Kidney glomerular epithelial cell (primary cell): Measurements from ENCODE around the gene MSANTD1.

Experiments
- DNase-seq: peaks from one replicate; lab custom pipeline; 2025; lab: John Stamatoyannopoulos, UW

Gene MSANTD1

DNA sequence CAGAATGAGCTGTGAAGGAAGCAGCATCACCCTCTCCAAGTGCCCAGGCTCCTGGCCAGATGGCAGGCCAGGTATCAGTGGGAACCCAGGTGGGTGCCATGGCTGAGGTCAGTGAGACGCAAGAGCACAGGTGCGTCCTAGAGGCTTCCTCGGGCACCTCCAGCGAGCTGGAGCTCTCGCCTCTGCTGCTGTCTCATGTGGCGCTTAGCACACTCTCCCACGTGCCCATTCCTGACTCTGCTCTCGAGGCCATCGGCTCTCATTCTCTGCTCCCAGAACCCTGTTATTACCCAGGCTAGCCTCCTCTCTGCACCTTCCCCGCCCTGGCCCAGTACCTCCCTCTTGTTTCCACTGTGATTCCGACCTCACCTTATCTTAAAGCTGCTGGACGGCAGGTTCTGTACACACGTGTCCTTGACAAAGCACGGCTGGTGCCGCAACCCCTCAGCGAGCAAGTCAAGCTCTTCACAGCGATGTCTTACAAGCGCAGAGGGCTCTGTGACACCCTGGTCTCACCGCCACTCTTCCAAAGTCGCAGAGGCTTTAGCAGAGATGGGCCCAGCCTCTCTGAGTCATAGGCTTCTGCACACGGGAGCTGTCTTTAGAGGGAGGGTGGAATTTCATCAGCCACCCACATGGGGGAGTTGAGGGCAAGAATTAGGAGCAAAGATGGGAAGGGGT lies 15.4 kb upstream of the MSANTD1 start:
- no peak for DNase-seq

- DNase-seq = no peak
These were observed 14.6 kb upstream of the MSANTD1 start for GRCh38 chr4:3234171-3235029.

GRCh38 chr4:3235030-3235345 lies 14.0 kb upstream of the MSANTD1 start:
- no peak for DNase-seq

GRCh38 chr4:3235581-3235980 lies 13.4 kb upstream of the MSANTD1 start:
- DNase-seq = no peak

DNA sequence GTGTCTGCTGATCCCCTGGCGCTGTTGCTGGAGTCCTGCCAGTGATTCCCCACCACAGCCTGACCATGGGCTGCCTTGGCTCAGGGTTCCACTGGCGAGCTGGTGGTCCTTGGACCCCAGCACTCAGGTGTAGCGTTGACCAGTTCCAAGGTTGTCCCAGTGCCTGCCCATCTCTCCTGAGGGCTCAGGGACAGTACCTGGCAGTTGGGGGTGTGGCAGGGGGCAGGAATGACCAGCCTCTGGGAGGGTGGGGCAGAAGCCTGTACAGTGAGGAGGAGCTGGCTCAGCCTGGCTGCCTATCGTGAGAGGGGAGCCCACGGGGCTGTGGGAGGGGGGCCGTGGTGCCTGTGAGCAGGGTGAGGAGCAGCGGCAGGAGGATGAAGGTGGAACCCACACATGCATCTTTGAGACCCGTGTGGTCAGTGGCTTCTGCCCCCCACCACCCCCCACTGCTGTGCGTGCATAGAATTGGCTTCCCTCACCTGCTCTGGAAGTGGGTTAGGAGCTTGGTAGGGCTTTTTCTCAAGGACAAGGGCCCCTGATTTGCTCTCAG lies 12.6 kb upstream of the MSANTD1 start:
- no peak for DNase-seq

- no peak for DNase-seq
These were observed 11.7 kb upstream of the MSANTD1 start for GRCh38 chr4:3237266-3237665.

DNA sequence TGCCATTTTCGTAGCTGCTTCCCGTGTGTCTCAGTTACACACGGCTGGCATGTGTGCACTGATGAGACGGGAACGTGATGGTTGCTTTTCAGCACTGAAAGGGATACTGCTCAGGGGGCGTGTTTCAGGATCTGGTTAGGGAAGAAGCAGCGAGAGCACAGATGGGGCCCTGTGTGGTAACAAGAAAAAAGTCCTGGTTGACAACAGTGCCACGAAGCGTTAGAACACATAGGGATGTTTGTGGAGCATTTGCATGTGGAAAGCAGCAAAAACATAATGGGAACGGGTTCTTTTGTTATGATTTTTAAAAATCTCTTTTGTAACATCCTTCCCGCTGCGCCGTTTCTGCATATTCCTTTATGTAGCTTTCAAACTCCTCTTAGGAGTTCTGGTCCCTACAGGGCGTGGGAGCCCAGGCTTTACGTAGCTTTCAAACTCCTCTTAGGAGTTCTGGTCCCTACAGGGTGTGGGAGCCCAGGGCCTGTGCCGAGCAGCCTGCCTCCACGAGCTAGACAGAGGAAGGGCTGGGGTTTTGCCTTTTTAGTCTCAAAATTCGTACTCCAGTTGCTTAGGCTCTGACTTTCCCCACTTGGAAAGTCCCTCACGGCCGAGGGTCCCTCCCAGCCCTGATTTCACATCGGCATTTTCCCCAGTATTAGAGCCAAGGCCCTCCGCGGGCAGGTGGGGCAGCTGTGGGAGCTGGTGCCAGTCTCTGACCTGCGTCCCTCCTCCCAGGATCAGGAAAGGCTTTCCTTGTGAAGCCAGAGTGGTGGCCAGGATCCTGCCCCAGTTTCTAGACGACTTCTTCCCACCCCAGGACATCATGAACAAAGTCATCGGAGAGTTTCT lies 11.0 kb upstream of the MSANTD1 start:
- DNase-seq = no peak

GRCh38 chr4:3238721-3239120 lies 10.2 kb upstream of the MSANTD1 start:
- no peak for DNase-seq

DNA sequence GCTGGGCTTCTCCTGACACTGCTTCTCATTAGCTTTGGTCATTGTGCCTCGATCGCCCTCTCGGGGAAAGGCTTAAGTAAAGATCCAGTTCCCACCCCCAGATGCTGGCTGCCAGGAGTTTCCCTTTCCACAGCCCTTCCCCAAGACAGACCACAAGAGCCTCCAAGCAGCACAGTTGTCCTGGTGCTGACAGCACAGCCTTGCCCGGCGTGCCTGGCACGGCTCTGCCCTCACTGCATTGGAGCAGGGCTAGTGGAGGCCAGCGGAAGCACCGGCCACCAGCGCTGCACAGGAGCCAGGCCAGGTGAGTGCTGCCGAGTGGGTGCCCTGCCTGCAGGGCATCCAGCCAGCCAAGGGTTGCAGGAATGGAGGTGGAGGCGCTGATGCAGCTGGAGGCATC lies 9.7 kb upstream of the MSANTD1 start:
- DNase-seq = no peak

- DNase-seq = no peak
These were observed 8.7 kb upstream of the MSANTD1 start for GRCh38 chr4:3239998-3240920.

DNA sequence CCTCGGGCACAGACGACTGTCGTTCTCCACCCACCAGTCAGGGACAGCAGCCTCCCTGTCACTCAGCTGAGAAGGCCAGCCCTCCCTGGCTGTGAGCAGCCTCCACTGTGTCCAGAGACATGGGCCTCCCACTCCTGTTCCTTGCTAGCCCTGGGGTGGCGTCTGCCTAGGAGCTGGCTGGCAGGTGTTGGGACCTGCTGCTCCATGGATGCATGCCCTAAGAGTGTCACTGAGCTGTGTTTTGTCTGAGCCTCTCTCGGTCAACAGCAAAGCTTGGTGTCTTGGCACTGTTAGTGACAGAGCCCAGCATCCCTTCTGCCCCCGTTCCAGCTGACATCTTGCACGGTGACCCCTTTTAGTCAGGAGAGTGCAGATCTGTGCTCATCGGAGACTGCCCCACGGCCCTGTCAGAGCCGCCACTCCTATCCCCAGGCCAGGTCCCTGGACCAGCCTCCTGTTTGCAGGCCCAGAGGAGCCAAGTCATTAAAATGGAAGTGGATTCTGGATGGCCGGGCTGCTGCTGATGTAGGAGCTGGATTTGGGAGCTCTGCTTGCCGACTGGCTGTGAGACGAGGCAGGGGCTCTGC lies 7.9 kb upstream of the MSANTD1 start:
- no peak for DNase-seq

DNA sequence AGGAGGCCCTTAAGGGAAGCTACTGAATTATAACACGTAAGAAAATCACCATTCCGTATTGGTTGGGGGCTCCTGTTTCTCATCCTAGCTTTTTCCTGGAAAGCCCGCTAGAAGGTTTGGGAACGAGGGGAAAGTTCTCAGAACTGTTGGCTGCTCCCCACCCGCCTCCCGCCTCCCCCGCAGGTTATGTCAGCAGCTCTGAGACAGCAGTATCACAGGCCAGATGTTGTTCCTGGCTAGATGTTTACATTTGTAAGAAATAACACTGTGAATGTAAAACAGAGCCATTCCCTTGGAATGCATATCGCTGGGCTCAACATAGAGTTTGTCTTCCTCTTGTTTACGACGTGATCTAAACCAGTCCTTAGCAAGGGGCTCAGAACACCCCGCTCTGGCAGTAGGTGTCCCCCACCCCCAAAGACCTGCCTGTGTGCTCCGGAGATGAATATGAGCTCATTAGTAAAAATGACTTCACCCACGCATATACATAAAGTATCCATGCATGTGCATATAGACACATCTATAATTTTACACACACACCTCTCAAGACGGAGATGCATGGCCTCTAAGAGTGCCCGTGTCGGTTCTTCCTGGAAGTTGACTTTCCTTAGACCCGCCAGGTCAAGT lies 6.9 kb upstream of the MSANTD1 start:
- no peak for DNase-seq

- no peak for DNase-seq
These were observed 5.7 kb upstream of the MSANTD1 start for GRCh38 chr4:3243136-3243780.

DNA sequence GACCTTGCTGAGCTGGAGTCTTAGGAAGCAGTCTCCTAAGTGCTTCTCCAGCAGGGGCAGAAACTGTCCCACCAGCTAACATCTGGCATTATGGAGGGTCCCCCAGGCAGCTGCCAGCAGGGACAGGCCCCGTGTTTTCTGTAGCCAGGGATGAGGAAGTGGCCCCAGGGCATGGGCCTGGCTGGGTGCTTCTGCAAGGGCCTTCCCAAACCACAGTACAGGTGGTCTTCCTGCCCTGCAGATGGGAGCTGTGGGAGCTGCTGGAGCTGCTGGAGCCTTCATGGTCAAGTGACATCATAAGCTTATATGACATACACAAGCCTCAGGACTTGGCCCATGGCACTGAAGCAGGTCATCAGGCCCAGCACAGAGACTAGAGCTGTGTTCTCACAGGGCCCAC lies 5.0 kb upstream of the MSANTD1 start:
- DNase-seq = no peak

GRCh38 chr4:3244747-3245146 lies 4.2 kb upstream of the MSANTD1 start:
- DNase-seq = no peak

DNA sequence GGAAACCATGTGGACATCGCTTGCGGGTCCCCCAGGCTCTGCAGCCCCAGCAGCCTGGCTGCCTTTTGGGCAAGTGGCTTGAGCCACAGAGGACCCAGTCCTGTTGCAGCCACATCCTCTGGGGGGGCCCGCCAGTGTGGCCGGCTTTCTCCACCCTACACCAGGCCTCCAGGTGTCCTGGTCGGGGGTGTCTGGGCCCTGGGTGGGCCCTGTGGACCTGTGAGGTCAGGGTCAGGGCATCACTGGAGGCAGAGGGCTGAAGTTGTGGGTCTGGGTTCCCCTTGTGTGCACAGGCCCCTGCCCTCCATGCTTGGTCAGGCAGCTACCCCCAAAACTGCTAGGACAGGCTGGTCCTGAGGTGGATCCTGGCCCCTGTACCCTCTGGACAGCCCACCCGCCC lies 3.3 kb upstream of the MSANTD1 start:
- DNase-seq = no peak

- DNase-seq = no peak
These were observed 2.2 kb upstream of the MSANTD1 start for GRCh38 chr4:3246458-3247398.

- DNase-seq = no peak
These were observed 1.4 kb upstream of the MSANTD1 start for GRCh38 chr4:3247399-3248177.
